ENCODE data around the gene TGIF2.
A peak's percentile ranks its signal among the peaks of the same experiment; 100 is the strongest.

Gene TGIF2

GRCh38 chr20:36604952-36605398, 31.6 kb downstream of the TGIF2 start:
- no peaks in the 10 kb centered on the region for H3K9me3 ChIP-seq (ENCODE audit: low read length)
- H3F3A ChIP-seq (ENCODE audit: insufficient read depth, low read length) = no peaks in the 10 kb centered on the region
- H3K9me2 ChIP-seq (ENCODE audit: low read depth, low read length) = no peaks in the 10 kb centered on the region
- H2AFZ ChIP-seq (ENCODE audit: low read length) = peak overlapping the region; percentile 29; the same call in 1 of the 2 replicates
- H3K4me1 ChIP-seq (ENCODE audit: insufficient read depth, low read length, severe bottlenecking) = peaks cover 27% of the 10 kb centered on the region
- H3K4me3 ChIP-seq (ENCODE audit: low read depth, low read length, poor library complexity, severe bottlenecking) = peak overlapping the region; percentile 93
- no peaks in the 10 kb centered on the region for H3K27me3 ChIP-seq (ENCODE audit: insufficient read depth, low read length)
- H3K79me2 ChIP-seq (ENCODE audit: insufficient read depth, low read length) = peaks cover 22% of the 10 kb centered on the region
- peak overlapping the region; percentile 80 for H3K4me2 ChIP-seq (ENCODE audit: low read length)
- H3K27ac ChIP-seq (ENCODE audit: low read depth, low read length, poor library complexity, severe bottlenecking) = peak overlapping the region; percentile 83
- TF ChIP-seq EZH2 (IDR thresholded peaks at IDR 0.05; ENCODE audit: borderline replicate concordance, low read length) (no peak), CTCF (IDR thresholded peaks at IDR 0.05; ENCODE audit: low read length) (no peak)
- H3K36me3 ChIP-seq (ENCODE audit: insufficient read depth, low read length) = peaks cover 27% of the 10 kb centered on the region
- peak overlapping the region; percentile 73 for H3K9ac ChIP-seq (ENCODE audit: low read length)
- no peaks in the 10 kb centered on the region for H4K20me1 ChIP-seq (ENCODE audit: insufficient read depth, low read length)

DNA sequence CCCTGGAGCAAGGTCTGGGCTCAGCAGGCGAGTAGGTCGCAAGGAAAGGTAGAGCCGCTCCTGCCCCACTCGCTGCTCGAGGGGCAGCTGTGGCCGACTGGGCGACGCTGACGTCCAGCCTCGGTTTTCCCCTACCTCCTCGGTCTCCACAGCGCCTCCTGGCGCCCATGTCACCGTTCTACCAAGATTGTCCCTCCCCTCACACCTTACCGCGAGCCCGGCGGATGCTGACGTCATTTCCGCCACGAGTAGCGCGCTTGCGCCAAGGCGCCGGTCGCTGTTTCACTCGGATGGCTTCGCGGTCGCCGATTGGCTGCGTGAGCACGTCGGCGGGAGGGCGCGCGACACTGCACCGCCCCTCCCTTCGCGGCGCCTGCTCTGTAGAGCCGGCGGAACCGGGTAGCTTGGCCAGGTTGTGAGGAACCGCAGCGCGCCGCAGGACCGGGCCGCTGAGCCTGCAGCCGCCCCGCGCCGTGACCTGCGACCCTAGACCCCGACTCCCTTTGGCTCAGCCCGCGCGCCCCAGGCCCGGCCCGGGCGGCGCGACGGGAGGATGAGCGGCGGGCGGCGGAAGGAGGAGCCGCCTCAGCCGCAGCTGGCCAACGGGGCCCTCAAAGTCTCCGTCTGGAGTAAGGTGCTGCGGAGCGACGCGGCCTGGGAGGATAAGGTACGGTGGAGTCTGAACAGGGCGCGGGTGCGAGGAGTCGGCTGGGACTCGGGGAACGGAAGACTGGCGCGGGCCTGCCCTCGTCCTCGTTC, 32.2 kb downstream of the TGIF2 start, which contains the start of gene RAB5IF:
Gene RAB5IF, plus strand, starts transcription at position 381 of the 759 bp plus-strand sequence. Its CDS starts 173 bp downstream, at position 554.
- no peaks in the 10 kb centered on the region for H3F3A ChIP-seq (ENCODE audit: insufficient read depth, low read length)
- H3K27me3 ChIP-seq (ENCODE audit: insufficient read depth, low read length) = no peaks in the 10 kb centered on the region
- H2AFZ ChIP-seq (ENCODE audit: low read length) = peak within 1 kb of the TSS; percentile 29; the same call in 1 of the 2 replicates
- H3K36me3 ChIP-seq (ENCODE audit: insufficient read depth, low read length) = peaks cover 33% of the 10 kb centered on the region
- H3K27ac ChIP-seq (ENCODE audit: low read depth, low read length, poor library complexity, severe bottlenecking) = peak within 1 kb of the TSS; percentile 83
- no peaks in the 10 kb centered on the region for H3K9me3 ChIP-seq (ENCODE audit: low read length)
- H4K20me1 ChIP-seq (ENCODE audit: insufficient read depth, low read length) = no peaks in the 10 kb centered on the region
- TF ChIP-seq CTCF (IDR thresholded peaks at IDR 0.05; ENCODE audit: low read length) (peak; percentile 82), EZH2 (IDR thresholded peaks at IDR 0.05; ENCODE audit: borderline replicate concordance, low read length) (no peak)
- H3K9ac ChIP-seq (ENCODE audit: low read length) = peak within 1 kb of the TSS; percentile 88
- peak within 1 kb of the TSS; percentile 93 for H3K4me3 ChIP-seq (ENCODE audit: low read depth, low read length, poor library complexity, severe bottlenecking)
- peaks cover 24% of the 10 kb centered on the region for H3K4me1 ChIP-seq (ENCODE audit: insufficient read depth, low read length, severe bottlenecking)
- peaks cover 22% of the 10 kb centered on the region for H3K79me2 ChIP-seq (ENCODE audit: insufficient read depth, low read length)
- H3K9me2 ChIP-seq (ENCODE audit: low read depth, low read length) = no peaks in the 10 kb centered on the region
- H3K4me2 ChIP-seq (ENCODE audit: low read length) = peak within 1 kb of the TSS; percentile 90

- Histone ChIP-seq H3K4me3 (ENCODE audit: low read depth, low read length, poor library complexity, severe bottlenecking) (peak overlapping the region; percentile 93), H3K27ac (ENCODE audit: low read depth, low read length, poor library complexity, severe bottlenecking) (peak overlapping the region; percentile 23), H3K4me2 (ENCODE audit: low read length) (peak overlapping the region; percentile 90), H3K27me3 (ENCODE audit: insufficient read depth, low read length) (no peaks in the 10 kb centered on the region), H3K9ac (ENCODE audit: low read length) (peak overlapping the region; percentile 88), H4K20me1 (ENCODE audit: insufficient read depth, low read length) (no peaks in the 10 kb centered on the region), H3K79me2 (ENCODE audit: insufficient read depth, low read length) (peaks cover 22% of the 10 kb centered on the region), H3K9me3 (ENCODE audit: low read length) (no peaks in the 10 kb centered on the region), H3K4me1 (ENCODE audit: insufficient read depth, low read length, severe bottlenecking) (peaks cover 24% of the 10 kb centered on the region), H3K9me2 (ENCODE audit: low read depth, low read length) (no peaks in the 10 kb centered on the region), H3F3A (ENCODE audit: insufficient read depth, low read length) (no peaks in the 10 kb centered on the region), H2AFZ (ENCODE audit: low read length) (no peak overlapping the region), H3K36me3 (ENCODE audit: insufficient read depth, low read length) (peaks cover 41% of the 10 kb centered on the region)
- no peak for TF ChIP-seq CTCF (IDR thresholded peaks at IDR 0.05; ENCODE audit: low read length)
- TF ChIP-seq EZH2 (IDR thresholded peaks at IDR 0.05; ENCODE audit: borderline replicate concordance, low read length) = no peak
Measured at GRCh38 chr20:36606158-36607066, 33.0 kb downstream of the TGIF2 start.
